ENCODE results near the gene DUOXA2.
"Not testable (repeated sequence)": the region's sequence is repeated elsewhere in the genome, so short reads cannot be mapped to it uniquely, and the experiment has no call there.

DNA sequence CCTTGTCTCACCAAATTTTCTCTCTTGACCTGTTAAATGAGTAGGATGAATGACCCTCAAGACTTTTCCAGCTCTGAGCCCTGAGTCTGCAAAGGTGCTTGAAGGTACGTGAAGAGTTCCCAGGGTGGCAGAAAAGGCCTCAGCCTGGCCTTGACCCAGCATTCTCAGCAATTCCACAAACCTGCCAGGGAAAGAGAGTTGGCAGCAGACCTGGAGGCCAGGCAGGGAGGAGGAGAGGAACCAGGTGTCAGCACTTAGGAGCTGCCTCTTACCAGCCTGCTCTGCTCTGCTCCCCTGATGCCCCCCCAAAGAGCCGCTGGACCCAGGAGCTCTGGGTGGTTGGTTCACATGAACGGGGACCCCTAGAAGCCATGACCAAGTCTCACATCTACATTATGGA lies 33.5 kb upstream of the DUOXA2 start:
- TF ChIP-seq, protein P1, sequence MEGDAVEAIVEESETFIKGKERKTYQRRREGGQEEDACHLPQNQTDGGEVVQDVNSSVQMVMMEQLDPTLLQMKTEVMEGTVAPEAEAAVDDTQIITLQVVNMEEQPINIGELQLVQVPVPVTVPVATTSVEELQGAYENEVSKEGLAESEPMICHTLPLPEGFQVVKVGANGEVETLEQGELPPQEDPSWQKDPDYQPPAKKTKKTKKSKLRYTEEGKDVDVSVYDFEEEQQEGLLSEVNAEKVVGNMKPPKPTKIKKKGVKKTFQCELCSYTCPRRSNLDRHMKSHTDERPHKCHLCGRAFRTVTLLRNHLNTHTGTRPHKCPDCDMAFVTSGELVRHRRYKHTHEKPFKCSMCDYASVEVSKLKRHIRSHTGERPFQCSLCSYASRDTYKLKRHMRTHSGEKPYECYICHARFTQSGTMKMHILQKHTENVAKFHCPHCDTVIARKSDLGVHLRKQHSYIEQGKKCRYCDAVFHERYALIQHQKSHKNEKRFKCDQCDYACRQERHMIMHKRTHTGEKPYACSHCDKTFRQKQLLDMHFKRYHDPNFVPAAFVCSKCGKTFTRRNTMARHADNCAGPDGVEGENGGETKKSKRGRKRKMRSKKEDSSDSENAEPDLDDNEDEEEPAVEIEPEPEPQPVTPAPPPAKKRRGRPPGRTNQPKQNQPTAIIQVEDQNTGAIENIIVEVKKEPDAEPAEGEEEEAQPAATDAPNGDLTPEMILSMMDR (IDR thresholded peaks at IDR 0.05; ENCODE audit: insufficient read depth, low read depth, low read length) = not testable (repeated sequence)
- not testable (repeated sequence) for TF ChIP-seq EZH2 (IDR thresholded peaks at IDR 0.05; ENCODE audit: insufficient read depth, low read length)

Data from astrocyte (in vitro differentiated cells and primary cell).